Muscle layer of colon (tissue), 2 donors: ENCODE data around the gene FOXO3.

Source experiments
- H3K27ac ChIP-seq: one replicate; pipeline ENCODE4 v1.7.0; 2013; ENCODE audit warnings: low read depth, mild to moderate bottlenecking, low read length, moderate library complexity
- H3K27me3 ChIP-seq, 2 donors: one replicate each; pipeline ENCODE4 v1.7.0; 2013; ENCODE audit warnings: low read length in 2 of 2, mild to moderate bottlenecking in 2 of 2; ENCODE audit not compliant: insufficient read depth in 2 of 2, control insufficient read depth in 1 of 2
- H3K36me3 ChIP-seq: one replicate; pipeline ENCODE4 v1.7.0; 2013; ENCODE audit warnings: mild to moderate bottlenecking, low read length; ENCODE audit not compliant: insufficient read depth
- H3K4me1 ChIP-seq: one replicate; pipeline ENCODE4 v1.7.0; 2013; ENCODE audit warnings: mild to moderate bottlenecking, low read length; ENCODE audit not compliant: insufficient read depth
- H3K4me3 ChIP-seq, 2 donors: one replicate each; pipeline ENCODE4 v1.7.0; 2013; ENCODE audit warnings: low read length in 2 of 2, low read depth in 1 of 2, mild to moderate bottlenecking in 1 of 2, moderate library complexity in 1 of 2
- H3K9ac ChIP-seq: one replicate; pipeline ENCODE4 v1.7.0; 2013; ENCODE audit warnings: low read length
- H3K9me3 ChIP-seq: one replicate; pipeline ENCODE4 v1.7.0; 2013; ENCODE audit warnings: mild to moderate bottlenecking, low read length
- donor health status: abdominal sarcoma.
- donor health status: Adenocarcinoma of cecum.

The FOXO3 gene

GRCh38 chr6:108625581-108625980, 64.9 kb downstream of the FOXO3 start:
- H3K9me3 ChIP-seq = no peaks in the 10 kb centered on the region
- no peak overlapping the region for H3K27ac ChIP-seq
- H3K4me3 ChIP-seq = no peak overlapping the region
- H3K27me3 ChIP-seq = no peaks in the 10 kb centered on the region
- H3K9ac ChIP-seq = no peak overlapping the region
- no peaks in the 10 kb centered on the region for H3K36me3 ChIP-seq
- H3K4me1 ChIP-seq = peaks cover 75% of the 10 kb centered on the region

- Histone ChIP-seq H3K4me3 (no peak overlapping the region), H3K36me3 (no peaks in the 10 kb centered on the region), H3K27ac (no peak overlapping the region), H3K9me3 (no peaks in the 10 kb centered on the region), H3K4me1 (peaks cover 70% of the 10 kb centered on the region), H3K27me3 (no peaks in the 10 kb centered on the region), H3K9ac (no peak overlapping the region)
Observed at GRCh38 chr6:108626777-108627176, 66.1 kb downstream of the FOXO3 start.

- Histone ChIP-seq H3K9me3 (no peaks in the 10 kb centered on the region), H3K36me3 (no peaks in the 10 kb centered on the region), H3K27me3 (no peaks in the 10 kb centered on the region), H3K4me1 (peaks cover 69% of the 10 kb centered on the region), H3K4me3 (no peak overlapping the region), H3K9ac (no peak overlapping the region), H3K27ac (no peak overlapping the region)
Observed at GRCh38 chr6:108627692-108628550, 67.2 kb downstream of the FOXO3 start.

GRCh38 chr6:108630050-108630714, 69.5 kb downstream of the FOXO3 start:
- H3K27ac ChIP-seq = no peak overlapping the region
- no peak overlapping the region for H3K9ac ChIP-seq
- H3K4me1 ChIP-seq = peaks cover 57% of the 10 kb centered on the region
- no peaks in the 10 kb centered on the region for H3K9me3 ChIP-seq
- no peak overlapping the region for H3K4me3 ChIP-seq
- H3K27me3 ChIP-seq = no peaks in the 10 kb centered on the region
- H3K36me3 ChIP-seq = no peaks in the 10 kb centered on the region

- H3K4me3 ChIP-seq = no peak overlapping the region
- peaks cover 62% of the 10 kb centered on the region for H3K4me1 ChIP-seq
- no peaks in the 10 kb centered on the region for H3K27me3 ChIP-seq
- no peaks in the 10 kb centered on the region for H3K36me3 ChIP-seq
- H3K9me3 ChIP-seq = no peaks in the 10 kb centered on the region
- no peak overlapping the region for H3K27ac ChIP-seq
- H3K9ac ChIP-seq = no peak overlapping the region
Observed at GRCh38 chr6:108632441-108632840, 71.7 kb downstream of the FOXO3 start.

- H3K9me3 ChIP-seq = no peaks in the 10 kb centered on the region
- H3K27me3 ChIP-seq = no peaks in the 10 kb centered on the region
- no peak overlapping the region for H3K9ac ChIP-seq
- H3K4me1 ChIP-seq = peaks cover 56% of the 10 kb centered on the region
- H3K36me3 ChIP-seq = no peaks in the 10 kb centered on the region
- no peak overlapping the region for H3K4me3 ChIP-seq
- H3K27ac ChIP-seq = no peak overlapping the region
Observed at GRCh38 chr6:108633436-108633835, 72.7 kb downstream of the FOXO3 start.

GRCh38 chr6:108635505-108636226, 74.9 kb downstream of the FOXO3 start:
- no peaks in the 10 kb centered on the region for H3K9me3 ChIP-seq
- H3K9ac ChIP-seq = no peak overlapping the region
- peaks cover 48% of the 10 kb centered on the region for H3K4me1 ChIP-seq
- no peaks in the 10 kb centered on the region for H3K27me3 ChIP-seq
- H3K36me3 ChIP-seq = no peaks in the 10 kb centered on the region
- H3K27ac ChIP-seq = no peak overlapping the region
- no peak overlapping the region for H3K4me3 ChIP-seq

- no peak overlapping the region for H3K27ac ChIP-seq
- no peak overlapping the region for H3K9ac ChIP-seq
- peaks cover 34% of the 10 kb centered on the region for H3K4me1 ChIP-seq
- no peaks in the 10 kb centered on the region for H3K27me3 ChIP-seq
- no peaks in the 10 kb centered on the region for H3K36me3 ChIP-seq
- no peaks in the 10 kb centered on the region for H3K9me3 ChIP-seq
- H3K4me3 ChIP-seq = no peak overlapping the region
Observed at GRCh38 chr6:108637963-108638362, 77.2 kb downstream of the FOXO3 start.

- H3K9ac ChIP-seq = no peak overlapping the region
- H3K9me3 ChIP-seq = no peaks in the 10 kb centered on the region
- H3K36me3 ChIP-seq = no peaks in the 10 kb centered on the region
- no peak overlapping the region for H3K27ac ChIP-seq
- H3K27me3 ChIP-seq = no peaks in the 10 kb centered on the region
- H3K4me3 ChIP-seq = no peak overlapping the region
- H3K4me1 ChIP-seq = peaks cover 28% of the 10 kb centered on the region
Observed at GRCh38 chr6:108638993-108639392, 78.3 kb downstream of the FOXO3 start.

GRCh38 chr6:108640104-108640503, 79.4 kb downstream of the FOXO3 start:
- Histone ChIP-seq H3K9me3 (no peaks in the 10 kb centered on the region), H3K27ac (no peak overlapping the region), H3K27me3 (no peaks in the 10 kb centered on the region), H3K9ac (no peak overlapping the region), H3K4me3 (no peak overlapping the region), H3K4me1 (peaks cover 33% of the 10 kb centered on the region), H3K36me3 (no peaks in the 10 kb centered on the region)

GRCh38 chr6:108643184-108643583, 82.5 kb downstream of the FOXO3 start:
- Histone ChIP-seq H3K27ac (no peak overlapping the region), H3K9ac (no peak overlapping the region), H3K4me3 (no peak overlapping the region), H3K4me1 (peaks cover 27% of the 10 kb centered on the region), H3K36me3 (peaks cover 3% of the 10 kb centered on the region), H3K27me3 (no peaks in the 10 kb centered on the region), H3K9me3 (no peaks in the 10 kb centered on the region)
